ENCODE data around the gene NCOA7.

The NCOA7 gene

GRCh38 chr6:125951323-125951722, 160.6 kb downstream of the NCOA7 start:
- no peak overlapping the region for H3K56ac ChIP-seq (ENCODE audit: low read length)
- H3K18ac ChIP-seq (ENCODE audit: low read length) = no peak overlapping the region
- no peak overlapping the region for H2BK15ac ChIP-seq (replicated peaks; ENCODE audit: low read depth)
- DNase-seq = no peak
- no peaks in the 10 kb centered on the region for H3K79me1 ChIP-seq (ENCODE audit: low read length)
- H3K79me2 ChIP-seq (ENCODE audit: control insufficient read depth, insufficient read depth, low read length) = no peaks in the 10 kb centered on the region
- no peak overlapping the region for H2BK5ac ChIP-seq (ENCODE audit: low read length)
- H3K4me3 ChIP-seq (ENCODE audit: low read length) = no peak overlapping the region
- no peak overlapping the region for H2BK120ac ChIP-seq (ENCODE audit: low read depth, low read length)
- H3K4me1 ChIP-seq (ENCODE audit: control insufficient read depth, low read depth, low read length) = peaks cover 2% of the 10 kb centered on the region
- no CpG with 5 or more reads among the region's 1 CpG for WGBS (ENCODE audit: extremely low coverage, insufficient coverage, low lambda C conversion rate)
- H3K27ac ChIP-seq (ENCODE audit: low read depth, low read length) = no peak overlapping the region
- H4K5ac ChIP-seq (ENCODE audit: low read length) = no peak overlapping the region
- H3K36me3 ChIP-seq (ENCODE audit: control insufficient read depth, insufficient read depth, low read length) = no peaks in the 10 kb centered on the region
- H3K9ac ChIP-seq (ENCODE audit: low read length) = no peak overlapping the region
- H2AK5ac ChIP-seq (ENCODE audit: low read length) = no peak overlapping the region
- H3K27me3 ChIP-seq (ENCODE audit: insufficient read depth, low read length, poor library complexity) = no peaks in the 10 kb centered on the region
- H4K8ac ChIP-seq (ENCODE audit: low read depth, low read length) = no peak overlapping the region
- H3K4ac ChIP-seq (ENCODE audit: low read depth, low read length) = no peak overlapping the region
- no peak overlapping the region for H3K4me2 ChIP-seq (ENCODE audit: low read length)
- H3K23ac ChIP-seq (ENCODE audit: low read length) = no peak overlapping the region

- no peak overlapping the region for H3K9ac ChIP-seq (ENCODE audit: low read length)
- H3K27me3 ChIP-seq (ENCODE audit: insufficient read depth, low read length, poor library complexity) = no peaks in the 10 kb centered on the region
- H3K79me1 ChIP-seq (ENCODE audit: low read length) = no peaks in the 10 kb centered on the region
- H2AK5ac ChIP-seq (ENCODE audit: low read length) = no peak overlapping the region
- H3K36me3 ChIP-seq (ENCODE audit: control insufficient read depth, insufficient read depth, low read length) = no peaks in the 10 kb centered on the region
- no peak overlapping the region for H2BK120ac ChIP-seq (ENCODE audit: low read depth, low read length)
- no peak overlapping the region for H4K5ac ChIP-seq (ENCODE audit: low read length)
- H3K27ac ChIP-seq (ENCODE audit: low read depth, low read length) = no peak overlapping the region
- no peak overlapping the region for H3K23ac ChIP-seq (ENCODE audit: low read length)
- no peak overlapping the region for H3K4me3 ChIP-seq (ENCODE audit: low read length)
- no peak overlapping the region for H2BK15ac ChIP-seq (replicated peaks; ENCODE audit: low read depth)
- no CpG with 5 or more reads among the region's 7 CpGs for WGBS (ENCODE audit: extremely low coverage, insufficient coverage, low lambda C conversion rate)
- DNase-seq = peak; percentile 59
- peaks cover 2% of the 10 kb centered on the region for H3K4me1 ChIP-seq (ENCODE audit: control insufficient read depth, low read depth, low read length)
- H3K79me2 ChIP-seq (ENCODE audit: control insufficient read depth, insufficient read depth, low read length) = no peaks in the 10 kb centered on the region
- H3K18ac ChIP-seq (ENCODE audit: low read length) = no peak overlapping the region
- no peak overlapping the region for H3K4me2 ChIP-seq (ENCODE audit: low read length)
- H3K4ac ChIP-seq (ENCODE audit: low read depth, low read length) = no peak overlapping the region
- no peak overlapping the region for H3K56ac ChIP-seq (ENCODE audit: low read length)
- no peak overlapping the region for H4K8ac ChIP-seq (ENCODE audit: low read depth, low read length)
- H2BK5ac ChIP-seq (ENCODE audit: low read length) = no peak overlapping the region
These were observed 162.2 kb downstream of the NCOA7 start for GRCh38 chr6:125952764-125953501.

- no peak overlapping the region for H4K5ac ChIP-seq (ENCODE audit: low read length)
- H3K27ac ChIP-seq (ENCODE audit: low read depth, low read length) = no peak overlapping the region
- no peaks in the 10 kb centered on the region for H3K36me3 ChIP-seq (ENCODE audit: control insufficient read depth, insufficient read depth, low read length)
- no peak overlapping the region for H2BK5ac ChIP-seq (ENCODE audit: low read length)
- H3K79me1 ChIP-seq (ENCODE audit: low read length) = no peaks in the 10 kb centered on the region
- no peak overlapping the region for H2AK5ac ChIP-seq (ENCODE audit: low read length)
- no peak overlapping the region for H3K23ac ChIP-seq (ENCODE audit: low read length)
- no CpG with 5 or more reads among the region's 11 CpGs for WGBS (ENCODE audit: extremely low coverage, insufficient coverage, low lambda C conversion rate)
- H4K8ac ChIP-seq (ENCODE audit: low read depth, low read length) = no peak overlapping the region
- H3K4ac ChIP-seq (ENCODE audit: low read depth, low read length) = no peak overlapping the region
- no peaks in the 10 kb centered on the region for H3K79me2 ChIP-seq (ENCODE audit: control insufficient read depth, insufficient read depth, low read length)
- H3K4me3 ChIP-seq (ENCODE audit: low read length) = no peak overlapping the region
- DNase-seq = peak; percentile 68
- H3K18ac ChIP-seq (ENCODE audit: low read length) = no peak overlapping the region
- no peak overlapping the region for H2BK120ac ChIP-seq (ENCODE audit: low read depth, low read length)
- no peaks in the 10 kb centered on the region for H3K27me3 ChIP-seq (ENCODE audit: insufficient read depth, low read length, poor library complexity)
- no peak overlapping the region for H3K56ac ChIP-seq (ENCODE audit: low read length)
- H3K9ac ChIP-seq (ENCODE audit: low read length) = no peak overlapping the region
- peaks cover 2% of the 10 kb centered on the region for H3K4me1 ChIP-seq (ENCODE audit: control insufficient read depth, low read depth, low read length)
- H2BK15ac ChIP-seq (replicated peaks; ENCODE audit: low read depth) = no peak overlapping the region
- no peak overlapping the region for H3K4me2 ChIP-seq (ENCODE audit: low read length)
These were observed 162.7 kb downstream of the NCOA7 start for GRCh38 chr6:125953502-125953875.

- H3K56ac ChIP-seq (ENCODE audit: low read length) = no peak overlapping the region
- no peak overlapping the region for H3K4me3 ChIP-seq (ENCODE audit: low read length)
- H3K18ac ChIP-seq (ENCODE audit: low read length) = no peak overlapping the region
- no peaks in the 10 kb centered on the region for H3K79me2 ChIP-seq (ENCODE audit: control insufficient read depth, insufficient read depth, low read length)
- no peaks in the 10 kb centered on the region for H3K27me3 ChIP-seq (ENCODE audit: insufficient read depth, low read length, poor library complexity)
- H2BK15ac ChIP-seq (replicated peaks; ENCODE audit: low read depth) = no peak overlapping the region
- no peaks in the 10 kb centered on the region for H3K36me3 ChIP-seq (ENCODE audit: control insufficient read depth, insufficient read depth, low read length)
- H3K4ac ChIP-seq (ENCODE audit: low read depth, low read length) = no peak overlapping the region
- no peak overlapping the region for H2BK120ac ChIP-seq (ENCODE audit: low read depth, low read length)
- H2BK5ac ChIP-seq (ENCODE audit: low read length) = no peak overlapping the region
- no peak overlapping the region for H3K9ac ChIP-seq (ENCODE audit: low read length)
- H2AK5ac ChIP-seq (ENCODE audit: low read length) = no peak overlapping the region
- H3K4me2 ChIP-seq (ENCODE audit: low read length) = no peak overlapping the region
- WGBS (ENCODE audit: extremely low coverage, insufficient coverage, low lambda C conversion rate) = no CpG with 5 or more reads among the region's 5 CpGs
- H3K79me1 ChIP-seq (ENCODE audit: low read length) = no peaks in the 10 kb centered on the region
- no peak for DNase-seq
- H4K5ac ChIP-seq (ENCODE audit: low read length) = no peak overlapping the region
- H4K8ac ChIP-seq (ENCODE audit: low read depth, low read length) = no peak overlapping the region
- peaks cover 2% of the 10 kb centered on the region for H3K4me1 ChIP-seq (ENCODE audit: control insufficient read depth, low read depth, low read length)
- no peak overlapping the region for H3K23ac ChIP-seq (ENCODE audit: low read length)
- no peak overlapping the region for H3K27ac ChIP-seq (ENCODE audit: low read depth, low read length)
These were observed 164.1 kb downstream of the NCOA7 start for GRCh38 chr6:125954735-125955339.

GRCh38 chr6:125955973-125956372, 165.2 kb downstream of the NCOA7 start:
- peak overlapping the region; percentile 31 for H3K56ac ChIP-seq (ENCODE audit: low read length)
- H3K4ac ChIP-seq (ENCODE audit: low read depth, low read length) = no peak overlapping the region
- no peaks in the 10 kb centered on the region for H3K79me1 ChIP-seq (ENCODE audit: low read length)
- no peak overlapping the region for H2BK120ac ChIP-seq (ENCODE audit: low read depth, low read length)
- H3K79me2 ChIP-seq (ENCODE audit: control insufficient read depth, insufficient read depth, low read length) = no peaks in the 10 kb centered on the region
- H3K18ac ChIP-seq (ENCODE audit: low read length) = no peak overlapping the region
- H4K5ac ChIP-seq (ENCODE audit: low read length) = peak overlapping the region; percentile 75
- H2AK5ac ChIP-seq (ENCODE audit: low read length) = peak overlapping the region; percentile 22
- H4K8ac ChIP-seq (ENCODE audit: low read depth, low read length) = no peak overlapping the region
- no peak for DNase-seq
- H3K23ac ChIP-seq (ENCODE audit: low read length) = no peak overlapping the region
- no CpG with 5 or more reads among the region's 5 CpGs for WGBS (ENCODE audit: extremely low coverage, insufficient coverage, low lambda C conversion rate)
- H3K27me3 ChIP-seq (ENCODE audit: insufficient read depth, low read length, poor library complexity) = no peaks in the 10 kb centered on the region
- H3K4me1 ChIP-seq (ENCODE audit: control insufficient read depth, low read depth, low read length) = peaks cover 2% of the 10 kb centered on the region
- H3K4me2 ChIP-seq (ENCODE audit: low read length) = no peak overlapping the region
- no peak overlapping the region for H3K4me3 ChIP-seq (ENCODE audit: low read length)
- peak overlapping the region; percentile 47 for H3K9ac ChIP-seq (ENCODE audit: low read length)
- no peak overlapping the region for H2BK15ac ChIP-seq (replicated peaks; ENCODE audit: low read depth)
- H3K36me3 ChIP-seq (ENCODE audit: control insufficient read depth, insufficient read depth, low read length) = no peaks in the 10 kb centered on the region
- no peak overlapping the region for H3K27ac ChIP-seq (ENCODE audit: low read depth, low read length)
- no peak overlapping the region for H2BK5ac ChIP-seq (ENCODE audit: low read length)
